Peyer's patch (tissue), 4 donors: Measurements from ENCODE around the gene BRD2.

Source experiments
- POLR2A ChIP-seq, 2 donors: fragments of 450-650 bp; IDR thresholded peaks; one replicate each; pipeline ENCODE4 v1.5.1; 2017; ENCODE audit warnings: antibody characterized with exemption in 2 of 2, mild to moderate bottlenecking in 2 of 2, moderate library complexity in 2 of 2
- TF ChIP-seq, protein P1 (sequence below), 6 experiments: fragments of 450-650 bp in 4 of 6; fragments of 200-600 bp in 2 of 6; sonication (generic) in 1 of 6; IDR thresholded peaks; one replicate each; pipeline ENCODE4 v1.5.1; 2017 to 2019; ENCODE audit warnings: antibody characterized with exemption in 6 of 6, mild to moderate bottlenecking in 3 of 6, moderate library complexity in 1 of 6

- TF ChIP-seq, protein P1, sequence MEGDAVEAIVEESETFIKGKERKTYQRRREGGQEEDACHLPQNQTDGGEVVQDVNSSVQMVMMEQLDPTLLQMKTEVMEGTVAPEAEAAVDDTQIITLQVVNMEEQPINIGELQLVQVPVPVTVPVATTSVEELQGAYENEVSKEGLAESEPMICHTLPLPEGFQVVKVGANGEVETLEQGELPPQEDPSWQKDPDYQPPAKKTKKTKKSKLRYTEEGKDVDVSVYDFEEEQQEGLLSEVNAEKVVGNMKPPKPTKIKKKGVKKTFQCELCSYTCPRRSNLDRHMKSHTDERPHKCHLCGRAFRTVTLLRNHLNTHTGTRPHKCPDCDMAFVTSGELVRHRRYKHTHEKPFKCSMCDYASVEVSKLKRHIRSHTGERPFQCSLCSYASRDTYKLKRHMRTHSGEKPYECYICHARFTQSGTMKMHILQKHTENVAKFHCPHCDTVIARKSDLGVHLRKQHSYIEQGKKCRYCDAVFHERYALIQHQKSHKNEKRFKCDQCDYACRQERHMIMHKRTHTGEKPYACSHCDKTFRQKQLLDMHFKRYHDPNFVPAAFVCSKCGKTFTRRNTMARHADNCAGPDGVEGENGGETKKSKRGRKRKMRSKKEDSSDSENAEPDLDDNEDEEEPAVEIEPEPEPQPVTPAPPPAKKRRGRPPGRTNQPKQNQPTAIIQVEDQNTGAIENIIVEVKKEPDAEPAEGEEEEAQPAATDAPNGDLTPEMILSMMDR (IDR thresholded peaks at IDR 0.05): no peak
- TF ChIP-seq POLR2A (IDR thresholded peaks at IDR 0.05): no peak
Measured at GRCh38 chr6:33007831-33008400, 39.5 kb downstream of the BRD2 start.
